Liver (tissue), 9 donors: Measurements from ENCODE around the gene NDUFA8. TPM values are rescaled to one million over a fixed set of nuclear protein-coding genes. Genes with fewer than 3 reads are reported as not detected.
A peak's percentile ranks its signal among the peaks of the same experiment; 100 is the strongest.

Experiments
- DNase-seq: peaks from one replicate; pipeline ENCODE4 v3.0.0-alpha.2; 2017; ENCODE audit warnings: low spot score
- H3K27ac ChIP-seq, 2 donors: one replicate each; pipeline ENCODE4 v1.7.0; 2013; ENCODE audit warnings: inconsistent platforms in 2 of 2, low read length in 2 of 2, control low read depth in 1 of 2, low read depth in 1 of 2, mild to moderate bottlenecking in 1 of 2
- H3K27me3 ChIP-seq, 4 donors: one replicate each; pipeline versions ENCODE4 v1.6.1 to v1.7.0; 2013; ENCODE audit warnings: low read length in 3 of 4, inconsistent platforms in 1 of 4, mild to moderate bottlenecking in 1 of 4, moderate library complexity in 1 of 4; ENCODE audit not compliant: control insufficient read depth in 4 of 4, insufficient read depth in 4 of 4
- H3K36me3 ChIP-seq, 4 donors: one replicate each; pipeline versions ENCODE4 v1.6.1 to v1.7.0; 2013; ENCODE audit warnings: low read length in 3 of 4, mild to moderate bottlenecking in 3 of 4, low read depth in 1 of 4, moderate library complexity in 1 of 4; ENCODE audit not compliant: control insufficient read depth in 4 of 4, insufficient read depth in 3 of 4
- H3K4me1 ChIP-seq, 4 donors: one replicate each; pipeline versions ENCODE4 v1.6.1 to v1.7.0; 2013; ENCODE audit warnings: low read length in 3 of 4, mild to moderate bottlenecking in 3 of 4, moderate library complexity in 1 of 4; ENCODE audit not compliant: control insufficient read depth in 4 of 4, insufficient read depth in 4 of 4
- H3K4me3 ChIP-seq, 3 donors: one replicate each; pipeline versions ENCODE4 v1.6.1 to v1.7.0; 2013; ENCODE audit warnings: low read length in 3 of 3, control low read depth in 1 of 3, low read depth in 1 of 3, mild to moderate bottlenecking in 1 of 3
- H3K9ac ChIP-seq, 2 donors: one replicate each; pipeline ENCODE4 v1.7.0; 2013; ENCODE audit warnings: low read length in 2 of 2, mild to moderate bottlenecking in 2 of 2, moderate library complexity in 2 of 2, control low read depth in 1 of 2, low read depth in 1 of 2
- H3K9me3 ChIP-seq, 4 donors: one replicate each; pipeline versions ENCODE4 v1.6.1 to v1.7.0; 2013; ENCODE audit warnings: low read length in 3 of 4; ENCODE audit not compliant: control insufficient read depth in 4 of 4
- EGR1 ChIP-seq, 2 donors: IDR thresholded peaks; 2 replicates each; pipeline ENCODE4 v1.6.1; 2016 to 2018; ENCODE audit warnings: antibody characterized with exemption in 2 of 2, low read depth in 2 of 2
- FOXA1 ChIP-seq: IDR thresholded peaks from 2 replicates; pipeline ENCODE4 v1.6.1; 2016; ENCODE audit warnings: antibody characterized with exemption
- HNF4A ChIP-seq, 2 donors: conservative IDR thresholded peaks; 2 replicates each; pipeline ENCODE4 v1.6.1; 2016; ENCODE audit warnings: antibody characterized with exemption in 2 of 2, mild to moderate bottlenecking in 2 of 2
- REST ChIP-seq: IDR thresholded peaks from 2 replicates; pipeline ENCODE4 v1.6.1; 2016; ENCODE audit warnings: antibody characterized with exemption, mild to moderate bottlenecking
- RXRA ChIP-seq, 2 donors: IDR thresholded peaks; 2 replicates each; pipeline ENCODE4 v1.6.1; 2017 to 2018; ENCODE audit warnings: antibody characterized with exemption in 2 of 2, mild to moderate bottlenecking in 1 of 2
- SP1 ChIP-seq: IDR thresholded peaks from 2 replicates; pipeline ENCODE4 v1.6.1; 2018; ENCODE audit warnings: antibody characterized with exemption, mild to moderate bottlenecking
- YY1 ChIP-seq: IDR thresholded peaks from 2 replicates; pipeline ENCODE4 v1.6.1; 2016; ENCODE audit warnings: antibody characterized with exemption, mild to moderate bottlenecking
- WGBS: extraction: QIAGEN DNeasy Blood & Tissue Kit; methylation state at CpG from one replicate; pipeline ENCODE4 v1.1.7; 2013; 5-methylcytosine and 5-hydroxymethylcytosine counted together
- polyA plus RNA-seq, 2 donors: library from polyadenylated mRNA; stranded (reverse) in 1 of 2; unstranded in 1 of 2; fragments of 200-250 nt in 1 of 2; fragments of >200 nt in 1 of 2; fragmentation: Nextera tagmentation in 1 of 2; extraction: Ambion mirVana in 1 of 2; gene quantifications; one replicate each; pipeline versions ENCODE4 v1.2.1 to v1.2.3, GENCODE V29; 2013 to 2015
- total RNA-seq, 2 donors: library from RNA; depleted of rRNA; stranded (reverse); fragments of >200 nt; gene quantifications; one replicate each; pipeline ENCODE4 v1.2.3, GENCODE V29; 2014
- TF ChIP-seq, protein P1 (sequence below): fragments of 150-350 bp; IDR thresholded peaks from 2 replicates; pipeline ENCODE4 v1.5.1; 2017; ENCODE audit warnings: improper control_type of control experiment, low read depth, low read length; ENCODE audit not compliant: missing input control
- donor health status: healthy.
- donor health status: healthy.
- donor health status: healthy.
- donor health status: healthy.
- donor health status: healthy.

The NDUFA8 gene
- total RNA-seq, result 10 to 100 TPM; 24.9 to 29.3 TPM
- 10 to 100 TPM; 48.3 to 51.9 TPM for polyA plus RNA-seq

- TF ChIP-seq EGR1 (IDR thresholded peaks at IDR 0.05; ENCODE audit: low read depth in 2 of 2) (peak in 1 of 2 donors; percentile 7), REST (peak; percentile 13), SP1 (peak; percentile 23), FOXA1 (no peak), YY1 (peak; percentile 44), HNF4A (conservative IDR thresholded peaks at IDR 0.05) (no peak), RXRA (IDR thresholded peaks at IDR 0.05) (peak in 1 of 2 donors; percentile 6)
- TF ChIP-seq, protein P1, sequence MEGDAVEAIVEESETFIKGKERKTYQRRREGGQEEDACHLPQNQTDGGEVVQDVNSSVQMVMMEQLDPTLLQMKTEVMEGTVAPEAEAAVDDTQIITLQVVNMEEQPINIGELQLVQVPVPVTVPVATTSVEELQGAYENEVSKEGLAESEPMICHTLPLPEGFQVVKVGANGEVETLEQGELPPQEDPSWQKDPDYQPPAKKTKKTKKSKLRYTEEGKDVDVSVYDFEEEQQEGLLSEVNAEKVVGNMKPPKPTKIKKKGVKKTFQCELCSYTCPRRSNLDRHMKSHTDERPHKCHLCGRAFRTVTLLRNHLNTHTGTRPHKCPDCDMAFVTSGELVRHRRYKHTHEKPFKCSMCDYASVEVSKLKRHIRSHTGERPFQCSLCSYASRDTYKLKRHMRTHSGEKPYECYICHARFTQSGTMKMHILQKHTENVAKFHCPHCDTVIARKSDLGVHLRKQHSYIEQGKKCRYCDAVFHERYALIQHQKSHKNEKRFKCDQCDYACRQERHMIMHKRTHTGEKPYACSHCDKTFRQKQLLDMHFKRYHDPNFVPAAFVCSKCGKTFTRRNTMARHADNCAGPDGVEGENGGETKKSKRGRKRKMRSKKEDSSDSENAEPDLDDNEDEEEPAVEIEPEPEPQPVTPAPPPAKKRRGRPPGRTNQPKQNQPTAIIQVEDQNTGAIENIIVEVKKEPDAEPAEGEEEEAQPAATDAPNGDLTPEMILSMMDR, result peak; percentile 27
- no peaks in the 10 kb centered on the region for H3K27me3 ChIP-seq
- under 1% methylated on average over 56 of the region's 56 CpGs for WGBS
- H3K4me1 ChIP-seq, result peaks cover 0 to 18% (median 17%) of the 10 kb centered on the region in 4 donors
- peaks cover 0 to 2% (median 0%) of the 10 kb centered on the region in 4 donors for H3K36me3 ChIP-seq
- peak within 1 kb of the TSS; percentile 85 to 92 (median 91) for H3K4me3 ChIP-seq
- H3K9me3 ChIP-seq, result peaks cover 1 to 7% (median 3%) of the 10 kb centered on the region in 4 donors
- peak within 1 kb of the TSS; percentile 86 to 90 for H3K9ac ChIP-seq
- peak within 1 kb of the TSS; percentile 39 to 82 for H3K27ac ChIP-seq
- peak; percentile 98 for DNase-seq
Measured at GRCh38 chr9:122159026-122159924, at the start of gene NDUFA8, which contains the start of gene MORN5. NDUFA8 (minus strand) TSS chr9:122159779; CDS start chr9:122159677, 102 bp downstream. MORN5 (plus strand) TSS chr9:122159908; CDS start chr9:122159973, 65 bp downstream.

DNA sequence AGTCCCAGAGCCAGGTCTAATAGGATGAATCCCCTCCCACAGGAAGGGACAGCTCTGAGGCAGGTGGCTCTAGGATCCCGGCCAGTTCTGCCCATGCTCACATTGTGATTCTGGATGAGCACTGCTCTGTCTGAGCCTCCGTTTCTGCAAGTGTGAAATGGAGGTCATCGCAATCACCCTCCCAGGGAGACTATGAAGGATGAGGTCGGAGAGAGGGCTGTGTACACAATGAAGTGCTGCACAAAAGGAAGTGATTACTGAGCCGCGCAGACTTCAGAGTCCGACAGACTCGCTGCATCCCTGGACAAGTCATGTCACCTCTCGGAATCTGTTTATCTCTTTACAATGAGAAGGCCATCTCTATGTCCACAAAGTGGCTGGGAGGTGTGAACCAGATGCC is 47.5 kb upstream of the NDUFA8 start:
- 70% methylated on average over 9 of the region's 9 CpGs for WGBS
- no peak overlapping the region for H3K4me3 ChIP-seq
- H3K4me1 ChIP-seq, result no peaks in the 10 kb centered on the region
- H3K27ac ChIP-seq, result no peak overlapping the region
- H3K9me3 ChIP-seq, result no peaks in the 10 kb centered on the region
- no peaks in the 10 kb centered on the region for H3K36me3 ChIP-seq
- peaks cover 0 to 6% (median 3%) of the 10 kb centered on the region in 4 donors for H3K27me3 ChIP-seq
- no peak for TF ChIP-seq YY1
- TF ChIP-seq HNF4A (conservative IDR thresholded peaks at IDR 0.05), result no peak
- no peak overlapping the region for H3K9ac ChIP-seq
- DNase-seq, result no peak
